ENCODE results near the gene ATP8B4. TPM values are rescaled to one million over a fixed set of nuclear protein-coding genes. Genes with fewer than 3 reads are reported as not detected.

The ATP8B4 gene
- polyA plus RNA-seq, 1 donor (not counting 4 experiments of a cell fraction or from before 2014, with no cell fraction given), result 0.05 TPM

DNA sequence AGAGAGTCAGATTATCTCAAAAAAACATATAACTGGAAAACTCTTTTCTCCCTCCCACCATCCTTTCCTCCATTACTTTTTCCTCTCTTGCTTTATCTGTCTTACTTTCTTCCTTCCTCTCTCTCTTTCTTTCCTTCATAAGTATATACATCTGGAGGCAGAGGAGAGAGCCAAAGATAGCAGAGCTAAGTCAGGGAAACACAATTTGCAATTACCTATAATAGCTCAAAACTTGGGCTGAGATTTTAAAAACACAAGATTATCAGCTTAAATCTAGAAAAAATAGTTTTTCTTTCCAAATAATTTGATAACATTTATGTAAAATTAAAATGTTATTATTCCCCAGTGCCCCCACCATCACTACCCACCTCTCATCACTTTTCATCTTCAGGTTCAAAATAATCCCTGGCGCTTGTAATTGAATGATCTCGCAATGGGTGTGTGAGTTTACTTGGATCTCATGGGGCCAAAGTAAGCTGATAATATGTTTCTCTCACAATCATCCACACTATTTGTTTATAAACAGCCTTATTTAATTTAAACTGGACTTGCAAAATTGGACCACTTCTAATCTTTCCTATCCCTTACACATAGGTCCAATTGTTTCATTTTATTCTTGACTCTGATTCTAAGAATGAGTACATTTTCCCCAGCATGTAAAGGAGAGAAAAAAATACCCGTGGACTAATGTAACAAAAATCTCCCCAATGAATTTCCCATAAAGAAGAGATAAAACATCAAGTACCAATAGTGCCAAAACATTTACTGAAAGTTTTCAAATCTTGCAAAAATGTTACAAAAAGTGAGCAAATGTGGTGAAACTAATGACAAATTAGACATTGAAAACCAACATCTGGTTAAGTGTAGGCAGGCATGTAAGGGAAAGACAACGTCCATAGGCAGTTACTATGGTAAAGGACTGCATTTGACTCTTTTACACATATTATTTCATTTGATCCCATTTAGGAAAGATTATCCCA, 261.2 kb downstream of the ATP8B4 start:
- Histone ChIP-seq H3K27me3 (ENCODE audit: control insufficient read depth, extremely low read depth, insufficient read depth, low read length) (no peaks in the 10 kb centered on the region), H3K79me2 (ENCODE audit: control insufficient read depth, insufficient read depth, low read length) (no peaks in the 10 kb centered on the region), H4K20me1 (ENCODE audit: control insufficient read depth, extremely low read depth, insufficient read depth, low read length) (no peaks in the 10 kb centered on the region), H3K36me3 (ENCODE audit: control insufficient read depth in 2 of 2, extremely low read depth in 1 of 2, insufficient read depth in 2 of 2, low read length in 2 of 2) (no peaks in the 10 kb centered on the region), H3K4me1 (ENCODE audit: control insufficient read depth, extremely low read depth, insufficient read depth, low read length) (no peaks in the 10 kb centered on the region), H3K9me1 (ENCODE audit: control insufficient read depth, extremely low read depth, insufficient read depth, low read length) (no peaks in the 10 kb centered on the region), H3K9me3 (ENCODE audit: control insufficient read depth, low read depth, low read length) (no peaks in the 10 kb centered on the region), H2AFZ (ENCODE audit: control insufficient read depth, low read length) (no peak overlapping the region), H3K4me3 (ENCODE audit: control insufficient read depth in 2 of 3, extremely low read depth in 1 of 3, insufficient read depth in 2 of 3, low read depth in 1 of 3, low read length in 3 of 3) (no peak overlapping the region), H3K27ac (ENCODE audit: control insufficient read depth, insufficient read depth, low read length) (no peak overlapping the region), H3K9ac (ENCODE audit: control insufficient read depth, extremely low read depth, insufficient read depth, low read length) (no peak overlapping the region), H3K4me2 (ENCODE audit: control insufficient read depth, extremely low read depth, insufficient read depth, low read depth, low read length) (no peak overlapping the region)
- FAIRE-seq (no peak), DNase-seq (ENCODE audit: low read depth, low spot score) (no peak)
- no peak for TF ChIP-seq EZH2 (IDR thresholded peaks at IDR 0.05; ENCODE audit: low read length)
- TF ChIP-seq, protein P1, sequence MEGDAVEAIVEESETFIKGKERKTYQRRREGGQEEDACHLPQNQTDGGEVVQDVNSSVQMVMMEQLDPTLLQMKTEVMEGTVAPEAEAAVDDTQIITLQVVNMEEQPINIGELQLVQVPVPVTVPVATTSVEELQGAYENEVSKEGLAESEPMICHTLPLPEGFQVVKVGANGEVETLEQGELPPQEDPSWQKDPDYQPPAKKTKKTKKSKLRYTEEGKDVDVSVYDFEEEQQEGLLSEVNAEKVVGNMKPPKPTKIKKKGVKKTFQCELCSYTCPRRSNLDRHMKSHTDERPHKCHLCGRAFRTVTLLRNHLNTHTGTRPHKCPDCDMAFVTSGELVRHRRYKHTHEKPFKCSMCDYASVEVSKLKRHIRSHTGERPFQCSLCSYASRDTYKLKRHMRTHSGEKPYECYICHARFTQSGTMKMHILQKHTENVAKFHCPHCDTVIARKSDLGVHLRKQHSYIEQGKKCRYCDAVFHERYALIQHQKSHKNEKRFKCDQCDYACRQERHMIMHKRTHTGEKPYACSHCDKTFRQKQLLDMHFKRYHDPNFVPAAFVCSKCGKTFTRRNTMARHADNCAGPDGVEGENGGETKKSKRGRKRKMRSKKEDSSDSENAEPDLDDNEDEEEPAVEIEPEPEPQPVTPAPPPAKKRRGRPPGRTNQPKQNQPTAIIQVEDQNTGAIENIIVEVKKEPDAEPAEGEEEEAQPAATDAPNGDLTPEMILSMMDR (optimal IDR thresholded peaks at IDR 0.05 in 1 of 3, IDR thresholded peaks at IDR 0.05 in 1 of 3, conservative IDR thresholded peaks at IDR 0.05 in 1 of 3; ENCODE audit: extremely low read depth in 1 of 3, insufficient read depth in 2 of 3, low read length in 3 of 3), result no peak
- dilution Hi-C loops (cut with MboI; ENCODE audit: extremely low pct_ligation_motif_present, low sequenced_read_pairs), result no loop called here

- Histone ChIP-seq H3K36me3 (ENCODE audit: control insufficient read depth in 2 of 2, extremely low read depth in 1 of 2, insufficient read depth in 2 of 2, low read length in 2 of 2) (no peaks in the 10 kb centered on the region), H3K79me2 (ENCODE audit: control insufficient read depth, insufficient read depth, low read length) (no peaks in the 10 kb centered on the region), H3K9me1 (ENCODE audit: control insufficient read depth, extremely low read depth, insufficient read depth, low read length) (no peaks in the 10 kb centered on the region), H3K4me1 (ENCODE audit: control insufficient read depth, extremely low read depth, insufficient read depth, low read length) (no peaks in the 10 kb centered on the region), H3K9me3 (ENCODE audit: control insufficient read depth, low read depth, low read length) (no peaks in the 10 kb centered on the region), H3K27ac (ENCODE audit: control insufficient read depth, insufficient read depth, low read length) (no peak overlapping the region), H3K4me3 (ENCODE audit: control insufficient read depth in 2 of 3, extremely low read depth in 1 of 3, insufficient read depth in 2 of 3, low read depth in 1 of 3, low read length in 3 of 3) (no peak overlapping the region), H4K20me1 (ENCODE audit: control insufficient read depth, extremely low read depth, insufficient read depth, low read length) (no peaks in the 10 kb centered on the region), H3K4me2 (ENCODE audit: control insufficient read depth, extremely low read depth, insufficient read depth, low read depth, low read length) (no peak overlapping the region), H3K9ac (ENCODE audit: control insufficient read depth, extremely low read depth, insufficient read depth, low read length) (no peak overlapping the region), H3K27me3 (ENCODE audit: control insufficient read depth, extremely low read depth, insufficient read depth, low read length) (no peaks in the 10 kb centered on the region), H2AFZ (ENCODE audit: control insufficient read depth, low read length) (no peak overlapping the region)
- FAIRE-seq (no peak), DNase-seq (ENCODE audit: low read depth, low spot score) (no peak)
- no peak for TF ChIP-seq EZH2 (IDR thresholded peaks at IDR 0.05; ENCODE audit: low read length)
- TF ChIP-seq, protein P1 (optimal IDR thresholded peaks at IDR 0.05 in 1 of 3, IDR thresholded peaks at IDR 0.05 in 1 of 3, conservative IDR thresholded peaks at IDR 0.05 in 1 of 3; ENCODE audit: extremely low read depth in 1 of 3, insufficient read depth in 2 of 3, low read length in 3 of 3), result no peak
- dilution Hi-C loops (cut with MboI; ENCODE audit: extremely low pct_ligation_motif_present, low sequenced_read_pairs), result no loop called here
Measured at GRCh38 chr15:49855917-49856637, 263.0 kb downstream of the ATP8B4 start.
